BE2C (cell line): ENCODE results near the gene CSNK1G3.

ENCODE experiments used
- DNase-seq: peaks from one replicate; pipeline ENCODE4 v3.0.0-alpha.2; 2020
- H3K27me3 ChIP-seq: fragments of 250-450 bp; sonication (Bioruptor Pico); 2 replicates; pipeline ENCODE4 v1.5.1; 2020; ENCODE audit warnings: mild to moderate bottlenecking
- H3K36me3 ChIP-seq: fragments of 250-450 bp; sonication (Bioruptor Pico); 2 replicates; pipeline ENCODE4 v1.5.1; 2020; ENCODE audit warnings: mild to moderate bottlenecking
- H3K4me1 ChIP-seq: fragments of 250-450 bp; sonication (Bioruptor Pico); 2 replicates; pipeline ENCODE4 v1.5.1; 2020
- H3K4me3 ChIP-seq: 2 replicates; pipeline ENCODE4 v1.5.1; 2011; ENCODE audit warnings: low read depth, low read length
- H3K9me3 ChIP-seq: fragments of 250-450 bp; sonication (Bioruptor Pico); 2 replicates; pipeline ENCODE4 v1.5.1; 2020
- TF ChIP-seq, protein P1 (sequence below): IDR thresholded peaks from 2 replicates; pipeline ENCODE4 v1.5.1; 2012; ENCODE audit warnings: mild to moderate bottlenecking, low read depth, low read length

The CSNK1G3 gene

DNA sequence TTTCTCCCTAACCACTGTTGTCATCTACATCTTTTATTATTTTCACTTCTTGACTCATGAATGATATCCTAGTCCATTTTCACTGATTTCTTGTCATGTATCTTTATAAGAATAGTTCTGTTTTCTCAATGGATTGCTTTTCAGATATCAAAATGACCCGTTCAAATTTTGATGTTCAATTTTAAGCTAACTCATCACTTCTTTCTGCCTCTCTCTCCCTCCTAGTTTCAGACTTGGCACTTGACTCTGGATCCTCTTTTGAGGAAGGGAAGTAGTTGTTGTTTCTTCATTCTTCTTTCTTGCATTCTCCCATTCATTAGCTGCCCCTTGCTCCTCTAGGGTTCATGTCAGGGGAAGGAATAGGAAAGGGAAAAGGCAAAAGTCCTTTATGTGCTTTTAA is 23.7 kb downstream of the CSNK1G3 start:
- TF ChIP-seq, protein P1, sequence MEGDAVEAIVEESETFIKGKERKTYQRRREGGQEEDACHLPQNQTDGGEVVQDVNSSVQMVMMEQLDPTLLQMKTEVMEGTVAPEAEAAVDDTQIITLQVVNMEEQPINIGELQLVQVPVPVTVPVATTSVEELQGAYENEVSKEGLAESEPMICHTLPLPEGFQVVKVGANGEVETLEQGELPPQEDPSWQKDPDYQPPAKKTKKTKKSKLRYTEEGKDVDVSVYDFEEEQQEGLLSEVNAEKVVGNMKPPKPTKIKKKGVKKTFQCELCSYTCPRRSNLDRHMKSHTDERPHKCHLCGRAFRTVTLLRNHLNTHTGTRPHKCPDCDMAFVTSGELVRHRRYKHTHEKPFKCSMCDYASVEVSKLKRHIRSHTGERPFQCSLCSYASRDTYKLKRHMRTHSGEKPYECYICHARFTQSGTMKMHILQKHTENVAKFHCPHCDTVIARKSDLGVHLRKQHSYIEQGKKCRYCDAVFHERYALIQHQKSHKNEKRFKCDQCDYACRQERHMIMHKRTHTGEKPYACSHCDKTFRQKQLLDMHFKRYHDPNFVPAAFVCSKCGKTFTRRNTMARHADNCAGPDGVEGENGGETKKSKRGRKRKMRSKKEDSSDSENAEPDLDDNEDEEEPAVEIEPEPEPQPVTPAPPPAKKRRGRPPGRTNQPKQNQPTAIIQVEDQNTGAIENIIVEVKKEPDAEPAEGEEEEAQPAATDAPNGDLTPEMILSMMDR: no peak
- H3K4me3 ChIP-seq: no peak overlapping the region
- no peaks in the 10 kb centered on the region for H3K9me3 ChIP-seq
- peaks cover 10% of the 10 kb centered on the region for H3K4me1 ChIP-seq
- H3K27me3 ChIP-seq: no peaks in the 10 kb centered on the region
- H3K36me3 ChIP-seq: no peaks in the 10 kb centered on the region
- DNase-seq: no peak

DNA sequence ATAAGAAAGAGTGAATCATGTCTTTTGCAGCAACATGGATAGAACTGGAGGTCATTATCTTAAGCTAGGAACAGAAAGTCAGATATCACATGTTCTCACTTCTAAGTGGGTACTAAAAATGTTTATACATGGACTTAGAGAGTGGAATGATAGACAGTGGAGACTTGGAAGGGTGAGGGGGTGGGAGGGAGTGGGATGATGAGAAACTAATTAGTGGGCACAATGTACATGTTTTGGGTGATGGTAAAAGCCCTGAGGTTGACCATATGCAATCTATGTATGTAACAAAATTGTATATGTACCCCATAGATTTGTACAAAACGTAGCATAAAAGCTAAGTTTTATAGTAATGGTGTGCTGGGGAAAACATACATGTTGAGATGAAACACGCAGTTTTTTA is 25.3 kb downstream of the CSNK1G3 start:
- Histone ChIP-seq H3K4me1 (peaks cover 8% of the 10 kb centered on the region), H3K27me3 (no peaks in the 10 kb centered on the region)

DNA sequence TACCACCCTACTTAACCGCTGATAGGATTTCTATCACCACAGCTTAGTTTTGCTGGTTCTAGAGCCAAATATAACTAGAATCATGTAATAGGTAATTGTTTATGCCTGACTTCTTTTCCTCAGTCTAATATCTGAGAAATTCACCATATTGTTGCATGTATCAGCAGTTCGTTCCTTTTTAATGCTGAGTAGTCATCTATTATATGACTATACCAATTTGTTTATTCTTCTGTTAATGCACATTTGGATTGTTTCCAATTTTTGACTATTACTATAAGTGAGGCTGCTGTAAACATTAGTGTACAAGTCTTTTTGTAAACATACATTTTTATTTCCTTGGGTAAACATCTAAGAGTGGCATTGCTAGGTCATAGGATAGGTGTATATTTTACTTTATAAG is 25.9 kb downstream of the CSNK1G3 start:
- Histone ChIP-seq H3K27me3 (no peaks in the 10 kb centered on the region), H3K9me3 (no peaks in the 10 kb centered on the region), H3K4me3 (no peak overlapping the region), H3K4me1 (peaks cover 8% of the 10 kb centered on the region), H3K36me3 (no peaks in the 10 kb centered on the region)
- TF ChIP-seq, protein P1: no peak
- DNase-seq: no peak

More for the DNA sequence above, 25.3 kb downstream of the CSNK1G3 start:
- TF ChIP-seq, protein P1: no peak
- no peaks in the 10 kb centered on the region for H3K9me3 ChIP-seq
- no peak for DNase-seq
- H3K4me3 ChIP-seq: no peak overlapping the region
- H3K36me3 ChIP-seq: no peaks in the 10 kb centered on the region

DNA sequence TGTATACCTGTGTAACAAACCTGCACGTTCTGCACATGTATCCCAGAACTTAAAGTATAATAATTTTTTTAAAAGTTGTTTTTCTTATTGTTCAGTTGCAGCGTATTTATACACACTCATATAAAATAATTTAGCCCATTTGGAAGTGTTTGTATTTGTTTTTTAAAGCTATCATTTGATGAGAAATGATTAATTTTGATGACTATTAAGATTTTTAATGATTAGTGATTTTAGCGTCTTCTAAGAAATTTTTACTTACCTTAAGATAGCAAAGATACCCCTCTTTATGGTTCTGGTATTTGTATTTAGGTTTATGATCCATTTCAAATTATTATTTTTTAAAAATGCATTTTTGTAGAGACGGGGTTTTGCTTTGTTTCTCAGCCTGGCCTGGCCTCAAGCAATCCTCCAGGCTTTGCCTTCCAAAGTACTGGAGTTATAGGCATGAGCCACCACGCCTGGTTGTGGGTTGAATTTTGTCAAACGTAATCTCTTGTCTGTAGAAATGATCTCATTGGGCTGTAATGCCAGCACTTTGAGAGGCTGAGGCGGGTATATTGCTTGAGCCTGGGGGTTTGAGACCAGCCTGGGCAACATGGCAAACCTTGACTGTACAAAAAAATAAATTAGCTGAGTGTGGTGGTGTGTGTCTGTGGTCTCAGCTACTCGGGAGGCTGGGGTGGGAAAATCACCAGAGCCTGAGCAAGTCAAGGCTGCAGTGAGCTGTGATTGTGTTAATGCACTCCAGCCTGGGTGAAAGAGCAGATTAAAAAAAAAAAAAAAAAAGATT is 26.9 kb downstream of the CSNK1G3 start:
- TF ChIP-seq, protein P1: no peak
- Histone ChIP-seq H3K27me3 (no peaks in the 10 kb centered on the region), H3K9me3 (no peaks in the 10 kb centered on the region), H3K36me3 (no peaks in the 10 kb centered on the region), H3K4me3 (no peak overlapping the region), H3K4me1 (peaks cover 8% of the 10 kb centered on the region)
- peak; percentile 33 for DNase-seq

DNA sequence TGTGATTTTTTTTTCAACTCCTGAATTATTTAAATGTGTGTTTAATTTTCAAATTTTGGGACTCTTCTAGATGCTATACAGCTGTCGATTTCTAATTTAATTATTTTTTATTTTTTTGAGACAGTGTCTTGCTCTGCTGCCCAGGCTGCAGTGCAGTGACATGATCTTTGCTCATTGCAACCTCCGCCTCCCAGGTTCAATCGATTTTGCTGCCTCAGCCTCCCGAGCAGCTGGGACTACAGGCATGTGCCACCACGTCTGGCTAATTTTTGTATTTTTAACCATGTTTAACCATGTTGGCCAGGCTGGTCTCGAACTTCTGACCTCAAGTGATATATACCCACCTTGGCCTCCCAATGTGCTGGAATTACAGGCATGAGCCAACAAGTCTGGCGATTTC is 28.6 kb downstream of the CSNK1G3 start:
- Histone ChIP-seq H3K27me3 (no peaks in the 10 kb centered on the region), H3K4me1 (peaks cover 5% of the 10 kb centered on the region), H3K9me3 (no peaks in the 10 kb centered on the region), H3K36me3 (no peaks in the 10 kb centered on the region), H3K4me3 (no peak overlapping the region)
- no peak for DNase-seq
- TF ChIP-seq, protein P1: no peak

DNA sequence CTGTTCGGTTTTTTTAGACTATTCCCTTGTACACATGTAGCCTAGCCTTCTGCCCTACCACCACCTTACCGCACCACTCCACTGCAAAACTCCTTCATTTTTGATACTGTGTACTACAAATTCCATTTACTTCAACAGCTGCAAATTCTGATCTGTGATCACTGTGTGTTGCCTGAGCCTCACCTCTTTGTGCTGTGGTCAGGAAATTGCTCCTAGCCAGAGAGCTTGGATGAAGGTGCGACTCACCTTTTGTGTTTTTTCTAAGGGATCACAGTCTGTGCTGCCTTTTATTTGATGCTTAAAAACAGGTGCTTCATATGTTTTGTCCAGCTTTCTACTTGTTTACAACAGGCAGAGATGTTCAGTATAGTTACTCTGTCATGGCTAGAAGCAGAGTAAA is 31.5 kb downstream of the CSNK1G3 start:
- Histone ChIP-seq H3K4me3 (no peak overlapping the region), H3K36me3 (no peaks in the 10 kb centered on the region), H3K27me3 (no peaks in the 10 kb centered on the region), H3K9me3 (no peaks in the 10 kb centered on the region), H3K4me1 (peaks cover 3% of the 10 kb centered on the region)
- TF ChIP-seq, protein P1: no peak
- no peak for DNase-seq
